ENCODE measurements around the gene GLI3.

GLI3 gene

DNA sequence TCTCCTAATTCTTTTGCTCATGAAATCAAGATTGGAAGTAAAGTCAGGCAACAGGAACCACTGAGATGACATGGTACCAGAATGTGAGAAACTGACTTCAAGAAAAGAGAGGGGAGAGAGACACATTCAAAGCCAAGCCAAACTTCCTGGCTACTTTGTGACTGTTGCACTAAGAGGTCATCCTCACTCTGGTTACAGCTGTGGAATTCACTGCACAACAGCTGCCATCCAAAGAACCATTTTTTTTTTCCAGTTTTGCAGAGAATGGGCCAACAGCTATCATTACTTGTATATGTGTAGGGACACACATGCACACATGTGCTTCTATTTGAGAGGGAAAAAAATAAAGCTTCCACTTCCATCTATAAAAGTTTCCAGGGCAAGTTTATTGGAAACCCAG, 203.5 kb downstream of the GLI3 start:
- DNase-seq (ENCODE audit: low read depth in 3 of 3) = no peak

DNA sequence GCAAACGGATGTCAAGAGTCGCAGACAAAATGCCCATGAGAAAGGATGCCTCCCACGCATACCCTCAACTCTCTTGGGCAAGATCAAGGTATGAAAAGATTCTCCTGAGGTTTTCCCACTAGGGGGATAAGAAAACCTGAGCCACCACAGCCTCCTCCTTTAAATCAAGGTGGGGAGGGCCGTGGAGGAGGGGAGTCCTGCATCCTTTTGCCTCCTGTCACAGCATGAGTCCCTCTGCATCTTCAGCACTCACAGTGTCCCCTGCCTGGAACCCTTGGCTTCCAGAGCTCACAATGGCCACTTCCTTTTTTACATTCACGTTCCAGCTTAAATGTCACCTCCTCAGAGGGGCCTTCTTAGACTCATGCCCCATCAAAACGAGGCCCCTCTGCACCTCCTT, 207.6 kb downstream of the GLI3 start:
- DNase-seq (ENCODE audit: low read depth in 3 of 3) = no peak

DNA sequence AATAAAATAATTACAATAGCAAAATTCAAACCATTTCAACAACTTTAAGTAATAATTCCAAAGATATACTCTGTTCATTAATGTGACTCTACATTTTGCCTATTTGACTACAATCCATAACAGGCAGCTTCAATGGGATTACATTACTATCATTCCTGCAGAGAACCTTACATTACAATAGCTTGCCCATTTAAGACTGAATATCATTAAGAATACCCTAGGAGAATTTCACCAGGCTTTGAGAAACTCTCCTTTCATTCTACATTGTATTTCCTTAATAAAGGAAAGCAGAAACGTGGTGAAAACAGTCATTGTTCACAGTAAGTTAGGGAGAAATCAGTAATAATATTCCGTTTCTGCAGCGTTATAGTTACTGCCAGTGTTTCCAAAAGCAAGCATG, 209.5 kb downstream of the GLI3 start:
- no peak for DNase-seq (ENCODE audit: low read depth in 3 of 3)

DNA sequence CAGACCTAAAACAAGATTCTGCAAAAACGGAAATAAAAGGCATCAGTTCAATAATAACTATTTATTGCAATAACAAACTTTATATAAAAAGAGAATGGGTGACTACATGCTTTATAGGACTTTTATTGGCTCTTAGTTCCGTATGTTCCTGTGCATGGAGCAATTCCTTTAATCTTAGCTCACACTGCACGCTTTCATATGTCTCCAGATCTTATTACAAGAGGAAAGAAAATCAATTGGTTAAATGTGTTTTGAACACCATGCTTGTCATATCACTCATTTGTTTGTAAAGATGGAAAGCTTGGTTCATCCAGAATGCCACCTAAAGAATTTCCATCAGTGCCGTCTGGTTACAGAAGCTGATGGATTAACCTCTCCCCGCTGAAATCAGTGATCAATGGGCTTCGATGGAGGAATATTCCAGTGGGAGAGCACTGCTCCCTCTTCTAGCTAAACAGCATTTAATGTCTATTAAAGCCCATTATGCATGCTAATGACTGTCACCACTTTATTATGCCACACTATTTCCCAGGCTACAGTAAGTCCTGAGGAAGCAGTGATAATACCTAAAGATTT, 210.3 kb downstream of the GLI3 start:
- DNase-seq (ENCODE audit: low read depth in 3 of 3) = no peak

DNA sequence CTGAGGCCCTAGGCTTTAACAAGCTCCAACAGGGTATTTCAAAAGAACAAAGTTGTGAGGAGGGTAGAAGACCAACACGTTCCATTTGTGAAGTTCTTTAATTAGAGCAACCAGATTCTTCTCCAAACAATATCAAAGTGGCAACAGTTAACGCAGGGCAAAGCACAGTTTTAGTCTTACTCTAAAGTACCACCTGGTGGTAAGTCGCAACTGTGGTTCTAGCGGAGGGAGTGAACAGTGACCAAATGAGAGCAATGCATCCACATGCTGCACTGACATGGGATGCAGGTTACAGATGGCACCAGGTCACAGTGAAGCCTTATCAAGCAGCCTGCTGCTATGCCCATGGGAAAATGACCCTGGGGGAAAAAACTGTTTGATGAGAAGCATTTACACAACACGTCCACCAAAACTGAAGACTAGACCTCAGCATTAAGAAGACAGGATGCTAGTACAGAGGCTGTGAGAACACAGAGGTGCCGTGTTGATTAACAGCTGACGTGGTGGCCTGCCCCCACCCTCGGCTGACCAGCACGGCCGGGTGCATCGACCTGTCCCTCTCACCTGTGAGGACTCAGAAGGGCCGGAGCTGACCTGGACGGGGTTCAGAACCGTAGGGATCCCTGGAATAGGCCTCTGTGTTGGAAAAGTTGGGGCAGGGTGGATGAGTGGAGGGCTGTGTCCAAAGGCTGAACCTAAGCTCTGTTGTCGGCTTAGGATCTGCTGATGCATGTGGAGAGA, 211.2 kb downstream of the GLI3 start:
- DNase-seq (ENCODE audit: low read depth in 3 of 3) = no peak

DNA sequence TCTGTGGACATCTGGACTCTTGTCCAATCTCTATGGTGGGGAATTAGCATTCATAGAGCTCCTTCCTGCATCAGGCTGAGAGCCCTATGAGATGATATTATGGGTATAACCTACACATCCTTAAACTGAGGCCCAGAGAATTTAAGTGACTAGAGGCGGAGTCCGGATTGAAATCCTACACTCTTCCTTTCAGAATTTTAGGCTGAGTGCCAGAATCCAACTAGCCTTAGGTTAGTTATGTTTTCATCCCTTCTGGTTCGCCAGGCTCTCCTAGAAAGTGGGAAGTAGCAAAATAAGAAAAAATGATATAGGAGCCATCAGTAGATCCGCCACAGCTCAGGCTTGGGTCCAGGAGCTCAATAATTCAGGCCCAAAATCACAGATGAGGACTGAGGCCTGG, 212.5 kb downstream of the GLI3 start:
- DNase-seq (ENCODE audit: low read depth in 3 of 3) = no peak

DNA sequence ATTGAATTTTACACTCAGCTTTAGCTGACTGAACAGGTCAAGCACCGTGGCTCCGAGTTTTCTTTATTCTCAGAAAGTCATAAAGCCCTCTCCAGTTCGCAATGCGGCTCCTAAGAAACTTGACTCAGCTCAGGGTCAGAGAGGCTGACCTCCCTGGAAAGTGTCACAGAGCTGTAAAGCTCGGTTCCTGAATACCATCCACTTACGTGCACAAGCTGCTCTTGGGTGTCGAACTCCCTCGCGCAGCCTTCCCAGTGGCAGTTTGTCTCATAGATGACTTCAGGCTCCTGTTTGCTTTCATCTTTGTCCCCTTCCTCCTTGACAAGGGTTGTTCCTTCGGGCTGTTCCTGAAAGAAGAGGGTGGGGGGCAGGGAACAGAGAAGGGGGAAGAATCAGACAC, 213.7 kb downstream of the GLI3 start:
- no peak for DNase-seq (ENCODE audit: low read depth in 3 of 3)

DNA sequence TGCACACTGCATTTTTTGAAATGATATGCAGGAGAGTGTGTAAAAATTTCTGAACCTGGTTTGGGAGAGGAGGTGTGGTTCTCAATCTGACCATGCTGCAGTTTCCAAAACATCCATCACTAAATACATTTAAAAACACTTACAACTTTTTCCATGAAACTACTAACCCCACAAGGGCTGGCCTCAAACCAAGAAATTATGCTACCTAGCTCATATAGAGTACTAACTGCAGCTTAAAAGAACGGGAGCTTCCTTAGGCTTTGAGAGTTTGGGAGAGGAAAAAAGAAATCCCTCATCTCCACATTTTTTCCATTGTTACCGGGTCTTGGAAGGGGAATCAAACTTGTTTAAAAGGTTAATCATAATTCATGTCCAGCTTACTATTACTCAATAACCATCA, 214.2 kb downstream of the GLI3 start:
- DNase-seq (ENCODE audit: low read depth in 3 of 3) = no peak

DNA sequence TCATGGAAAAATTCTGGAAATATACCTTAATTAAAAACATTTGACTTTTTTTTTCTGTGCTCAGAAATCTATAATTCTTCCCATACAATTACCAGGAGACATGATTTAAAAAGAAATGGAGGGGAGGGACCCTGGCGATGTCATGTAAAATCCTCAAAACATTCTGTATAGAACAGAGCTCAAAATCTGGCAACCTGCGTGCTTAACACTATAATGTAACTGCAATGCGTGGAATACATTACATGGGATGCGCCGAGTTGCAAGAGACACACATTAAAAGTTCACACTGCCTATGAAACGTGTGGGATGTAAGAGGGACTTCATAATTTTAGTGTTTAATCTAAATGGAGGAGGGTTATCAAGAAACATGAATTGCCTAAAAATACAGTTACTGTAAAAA, 215.0 kb downstream of the GLI3 start:
- DNase-seq (ENCODE audit: low read depth in 3 of 3) = no peak

DNA sequence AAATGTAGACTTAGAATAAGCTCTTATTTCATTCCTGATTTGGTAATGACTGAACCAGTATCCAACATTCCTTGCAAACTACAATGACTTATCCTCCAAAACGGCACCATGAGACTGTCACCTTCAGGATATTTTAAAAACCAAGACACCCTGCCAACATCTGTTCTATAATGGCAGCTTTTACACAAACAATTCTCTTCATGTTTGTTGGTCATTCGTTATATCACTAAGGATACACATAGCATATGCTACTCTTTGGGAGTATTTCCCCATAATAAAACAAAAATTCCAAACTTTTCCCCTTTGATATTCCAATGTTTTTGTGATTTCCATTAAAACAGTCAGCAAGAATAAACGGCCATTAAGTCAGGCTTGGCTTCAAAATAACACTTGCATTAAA, 215.4 kb downstream of the GLI3 start:
- DNase-seq (ENCODE audit: low read depth in 3 of 3) = no peak

DNA sequence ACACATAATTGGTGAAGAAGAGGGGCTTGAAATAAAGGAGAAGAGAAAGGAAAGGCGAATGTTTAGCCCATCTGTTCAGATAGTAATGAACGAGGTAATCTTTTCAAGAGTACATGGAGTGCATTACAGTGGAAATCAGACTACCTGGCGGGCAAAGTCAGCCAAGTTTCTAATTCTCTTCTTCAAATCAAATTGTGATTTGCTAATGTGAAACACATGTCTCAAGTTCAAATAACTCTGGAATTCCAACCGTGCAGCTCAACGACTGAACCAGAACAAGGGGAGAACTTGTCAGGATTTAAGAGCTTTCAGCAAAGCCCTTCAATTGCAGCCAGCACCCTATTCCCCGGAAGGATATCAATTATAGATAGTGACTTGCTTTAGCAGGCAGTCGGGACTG, 216.9 kb downstream of the GLI3 start:
- no peak for DNase-seq (ENCODE audit: low read depth in 3 of 3)

DNA sequence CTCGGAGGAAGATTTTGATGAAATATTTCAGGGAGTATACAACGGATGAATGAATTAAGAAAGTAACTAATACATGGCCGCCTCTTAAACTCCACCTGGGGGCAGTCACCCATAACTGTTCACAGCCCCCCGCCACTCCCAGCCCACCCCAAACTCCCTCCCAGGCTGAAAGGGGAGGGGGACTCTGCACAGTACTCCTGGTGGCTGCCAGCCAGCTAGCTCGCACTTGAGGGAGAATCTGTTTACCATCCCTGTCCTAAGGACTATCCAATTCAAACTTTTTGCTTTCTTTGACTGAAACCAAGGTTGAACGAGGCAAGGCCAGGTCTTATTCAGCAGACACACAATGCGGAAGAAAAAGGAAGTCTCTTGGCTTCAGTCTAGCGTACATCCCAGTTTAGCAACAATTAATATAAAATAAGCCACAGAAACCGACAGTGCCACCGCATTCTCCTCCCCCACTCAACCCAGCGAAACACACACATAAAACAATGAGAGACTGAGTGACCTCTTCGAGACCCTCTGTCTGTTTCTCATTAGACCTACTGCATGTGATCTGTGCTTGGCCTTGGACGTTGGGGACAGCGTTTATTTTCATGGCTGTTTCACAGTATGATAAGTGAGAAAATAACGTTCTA, 219.5 kb downstream of the GLI3 start:
- DNase-seq (ENCODE audit: low read depth in 3 of 3) = no peak

DNA sequence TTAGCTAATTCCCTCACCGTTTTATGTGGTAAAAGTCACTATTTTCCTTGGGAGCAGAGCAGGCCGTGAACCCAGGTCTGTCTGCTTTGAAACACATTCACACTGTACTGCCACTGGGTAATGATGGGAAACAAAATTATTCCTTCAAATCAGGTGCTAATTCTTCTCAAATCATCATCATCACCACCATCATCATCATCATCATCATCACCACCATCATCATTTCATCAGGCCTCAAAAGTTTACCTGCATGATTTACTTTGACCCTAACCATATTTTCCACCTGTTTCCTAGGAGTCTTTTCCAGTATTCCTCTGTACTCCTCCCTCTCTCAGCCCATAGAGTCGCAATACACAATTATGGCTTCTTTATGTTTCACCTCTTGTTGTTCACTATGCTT, 220.5 kb downstream of the GLI3 start:
- DNase-seq (ENCODE audit: low read depth in 3 of 3) = no peak

DNA sequence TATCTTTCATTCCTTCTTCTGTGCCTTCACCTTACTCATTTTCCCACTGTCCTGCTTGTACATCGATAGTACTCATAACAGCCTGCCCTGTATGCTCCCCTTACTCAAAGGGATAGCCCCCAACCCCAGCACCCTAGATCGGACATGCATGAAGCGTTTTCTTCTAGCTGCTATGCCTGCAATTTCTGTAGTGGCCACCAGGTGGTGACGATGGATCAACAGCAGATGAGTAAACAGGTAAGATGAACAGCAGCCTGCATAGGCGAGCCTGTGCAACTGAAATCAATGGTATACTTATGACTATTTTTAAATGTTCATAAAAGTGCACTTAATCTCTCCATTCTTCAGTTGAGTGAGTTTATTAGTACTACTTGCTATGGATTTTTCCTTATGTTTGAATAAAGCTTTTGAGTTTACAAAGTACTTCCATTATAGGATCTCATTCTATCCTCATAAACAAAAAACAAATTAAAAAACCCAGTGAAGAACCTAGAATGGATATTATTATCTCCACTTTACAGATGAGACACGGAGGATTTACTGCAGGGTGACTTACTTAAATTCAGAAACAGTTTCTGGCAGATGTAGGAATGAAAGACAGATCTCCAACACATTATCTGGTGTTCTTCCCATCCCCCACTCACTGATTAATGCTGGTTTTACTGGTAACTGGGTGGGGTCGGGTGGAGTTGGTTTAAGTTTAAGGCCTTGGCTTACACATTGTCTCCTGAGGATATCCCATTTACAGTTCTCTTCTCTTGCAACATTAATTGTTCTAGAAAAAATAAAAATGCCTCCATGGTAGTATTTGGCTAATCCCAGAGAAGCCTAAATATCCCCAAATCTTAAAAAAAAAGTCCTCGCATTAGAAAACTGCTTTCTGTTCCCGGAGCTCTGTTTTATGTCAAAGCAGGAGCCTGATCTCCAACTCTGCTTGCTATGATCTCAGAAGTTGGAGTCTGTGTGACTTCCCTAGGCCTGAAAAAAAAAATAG, 222.1 kb downstream of the GLI3 start:
- DNase-seq (ENCODE audit: low read depth in 3 of 3) = no peak

DNA sequence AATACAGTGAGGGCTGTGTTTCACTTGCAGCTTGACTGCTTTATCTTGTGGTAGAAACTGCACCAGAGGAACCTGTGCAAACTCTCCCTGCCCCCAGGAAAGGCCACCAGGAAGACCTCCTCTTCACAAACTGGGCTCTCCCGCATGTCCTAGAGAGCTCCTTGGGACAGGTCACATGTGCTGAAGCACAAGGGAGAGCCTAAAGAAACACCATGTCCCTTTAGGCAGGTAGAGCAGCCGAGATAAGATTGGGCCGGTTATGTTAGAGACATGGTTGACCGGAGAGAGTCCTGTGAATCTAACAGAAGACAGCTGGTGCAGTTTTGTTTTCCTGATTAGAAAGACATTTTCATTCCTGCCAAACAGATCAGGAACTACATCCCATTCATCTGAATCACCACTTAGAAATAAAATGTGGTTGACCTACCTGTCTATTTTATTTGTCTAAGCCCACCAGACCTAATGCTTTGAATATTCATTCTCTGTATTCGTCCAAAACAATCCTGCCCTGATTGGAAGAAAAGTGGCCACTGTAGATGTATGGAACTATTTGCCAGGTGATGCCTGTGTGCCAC, 224.1 kb downstream of the GLI3 start:
- DNase-seq (ENCODE audit: low read depth in 3 of 3) = no peak

DNA sequence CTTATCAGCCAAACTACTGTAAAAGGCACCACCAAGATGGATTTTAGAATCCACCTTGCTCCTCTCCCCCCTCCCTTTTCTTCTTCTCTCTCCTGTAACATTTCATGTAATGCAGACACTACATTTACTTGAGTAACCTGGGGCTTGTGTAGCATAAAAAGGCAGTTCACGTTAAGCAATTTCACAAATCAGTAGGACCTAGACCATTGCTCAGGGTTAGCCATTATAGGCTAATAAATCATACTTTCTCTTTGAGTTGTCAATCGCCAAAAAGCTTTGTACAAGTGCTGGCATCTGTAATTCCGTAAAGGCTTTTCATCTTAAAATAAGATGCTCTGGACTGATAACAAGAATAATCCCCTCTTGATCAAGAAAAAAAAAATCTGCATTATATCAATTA, 224.7 kb downstream of the GLI3 start:
- DNase-seq (ENCODE audit: low read depth in 3 of 3) = no peak

DNA sequence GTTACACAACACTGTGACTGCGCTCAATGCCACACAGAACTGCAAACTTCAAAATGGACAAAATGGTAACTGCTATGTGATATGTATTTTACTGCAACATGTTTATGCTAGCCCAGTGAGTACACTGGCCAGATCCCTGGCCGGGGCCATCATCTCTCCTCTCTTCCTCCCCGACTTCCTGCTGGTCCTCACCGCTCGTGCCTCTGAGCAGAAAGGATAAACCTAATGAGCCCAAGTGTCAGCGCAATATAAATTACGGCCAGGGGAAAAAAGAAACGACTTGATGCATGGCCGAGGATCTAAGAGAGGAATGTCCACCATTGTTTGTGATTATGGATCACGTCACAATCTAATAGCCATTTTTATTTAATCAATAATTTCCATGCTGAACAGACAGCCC, 225.2 kb downstream of the GLI3 start:
- DNase-seq (ENCODE audit: low read depth in 3 of 3) = no peak

DNA sequence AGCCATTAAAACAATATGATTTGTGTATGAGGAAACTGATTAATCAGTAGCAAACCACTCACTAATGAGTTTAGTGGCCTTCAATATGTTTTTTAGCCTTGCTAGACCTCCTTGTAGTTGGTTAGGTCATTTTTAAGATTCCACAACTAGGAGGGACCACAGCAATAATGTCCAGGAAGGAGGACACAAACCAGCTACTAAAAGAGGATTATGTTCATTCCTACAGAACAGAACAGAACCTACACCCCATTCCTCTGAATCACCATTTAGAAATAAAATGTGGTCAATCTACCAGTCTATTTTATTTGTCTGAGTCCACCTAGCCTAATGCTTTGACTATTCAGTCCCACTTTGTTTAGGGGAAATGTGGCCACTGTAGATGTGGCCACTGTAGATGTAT, 226.3 kb downstream of the GLI3 start:
- no peak for DNase-seq (ENCODE audit: low read depth in 3 of 3)

DNA sequence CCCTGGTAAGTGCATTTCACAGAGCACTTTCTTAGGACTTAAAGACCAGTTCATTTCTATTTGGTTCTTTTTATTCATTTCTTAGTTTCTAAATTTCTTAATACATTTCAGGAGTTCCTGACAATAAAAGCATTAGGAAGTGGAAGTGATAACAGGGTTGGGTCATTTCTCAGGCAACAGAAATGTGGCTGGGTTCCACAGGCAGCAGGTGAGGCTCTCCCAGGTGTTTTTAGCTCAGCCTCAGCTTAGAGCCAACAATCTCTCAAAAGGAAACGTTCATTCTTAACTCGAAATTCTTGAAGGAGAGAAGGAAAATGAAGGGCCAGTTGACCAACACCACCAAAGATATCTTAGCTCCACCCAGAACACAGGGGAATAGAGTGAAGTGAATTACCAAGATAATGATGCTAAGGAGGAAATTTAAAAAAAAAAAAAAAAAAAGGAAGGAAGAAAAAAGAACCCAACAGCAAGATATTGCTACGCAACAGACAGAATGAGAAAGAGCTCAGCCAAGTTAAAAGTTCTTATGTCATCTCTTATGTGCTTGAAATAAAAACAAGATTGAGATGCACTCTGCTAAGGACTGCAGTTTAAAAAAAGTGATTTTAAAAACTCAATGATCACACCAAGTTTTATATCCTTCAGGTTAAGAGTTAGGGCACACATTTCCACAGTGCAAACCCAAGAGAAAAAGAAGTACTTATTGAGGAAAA, 230.1 kb downstream of the GLI3 start:
- DNase-seq (ENCODE audit: low read depth in 3 of 3) = no peak

DNA sequence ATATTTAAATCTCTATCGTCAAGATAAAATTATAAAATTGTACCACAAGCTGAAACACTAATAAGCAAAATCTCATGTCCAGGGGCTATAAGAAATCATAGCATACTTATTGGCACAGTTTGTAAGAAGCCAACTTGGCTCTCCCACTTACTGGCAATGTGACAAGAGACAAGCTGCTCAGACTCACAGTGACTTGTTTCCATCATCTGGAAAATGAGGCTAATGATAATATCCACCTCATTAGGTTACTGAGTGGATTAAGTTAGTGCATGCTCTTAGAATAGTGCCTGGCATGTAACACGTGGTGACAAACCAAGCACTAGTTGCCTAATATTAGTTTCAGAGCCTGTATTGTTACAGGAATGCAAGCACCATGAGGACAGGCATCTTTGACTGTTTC, 234.4 kb downstream of the GLI3 start:
- no peak for DNase-seq (ENCODE audit: low read depth in 3 of 3)

DNA sequence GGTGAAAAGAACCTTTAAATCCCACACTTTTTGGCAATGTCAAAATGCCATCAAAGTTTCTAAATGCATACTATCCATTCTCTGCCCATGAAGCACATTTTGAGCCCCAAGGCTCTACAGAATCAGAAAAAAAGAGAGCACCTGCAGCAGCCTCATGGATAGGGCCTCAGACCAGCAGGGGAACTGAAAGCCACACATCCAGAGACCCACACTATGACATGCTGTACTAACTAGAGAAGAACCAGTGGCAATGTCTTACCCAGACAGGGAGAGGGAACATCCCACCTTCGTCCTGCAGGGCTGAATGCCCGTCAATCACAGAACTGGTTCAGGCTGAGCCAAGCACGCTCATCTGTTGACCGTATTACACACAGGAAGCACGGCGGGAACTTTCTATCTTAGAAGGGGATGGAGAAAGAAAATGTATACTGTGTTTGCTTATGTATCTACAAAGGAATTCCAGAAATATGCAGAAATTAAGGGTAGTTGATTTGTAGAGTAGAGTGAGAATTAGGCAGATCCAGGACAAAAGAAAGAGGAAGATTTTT, 237.2 kb downstream of the GLI3 start:
- DNase-seq (ENCODE audit: low read depth in 3 of 3) = no peak

All from stimulated activated CD4-positive, alpha-beta T cell treated with anti-CD3 and anti-CD28 coated beads, TNF-alpha, amount 100 ng/mL, for 4 hours (primary cell).